Large intestine (tissue), 3 donors: Measurements from ENCODE around the gene CHRNA1. TPM values are rescaled to one million over a fixed set of nuclear protein-coding genes. Genes with fewer than 3 reads are reported as not detected.
A peak's percentile ranks its signal among the peaks of the same experiment; 100 is the strongest.

Experiments
- DNase-seq, 2 donors: peaks; one replicate each; pipeline versions ENCODE4 v3.0.0 to v3.0.0-alpha.2; 2013
- H3K27ac ChIP-seq: one replicate; pipeline ENCODE4 v1.5.1; 2013; ENCODE audit warnings: low read length
- H3K27me3 ChIP-seq: 2 replicates; pipeline ENCODE4 v1.6.1; 2013; ENCODE audit warnings: low read length; ENCODE audit not compliant: control insufficient read depth, insufficient read depth
- H3K36me3 ChIP-seq: 2 replicates; pipeline ENCODE4 v1.6.1; 2013; ENCODE audit warnings: low read length; ENCODE audit not compliant: control insufficient read depth, insufficient read depth
- H3K4me1 ChIP-seq: one replicate; pipeline ENCODE4 v1.6.1; 2013; ENCODE audit warnings: low read length; ENCODE audit not compliant: control insufficient read depth, insufficient read depth
- H3K4me3 ChIP-seq: one replicate; pipeline ENCODE4 v1.5.1; 2013; ENCODE audit warnings: low read length
- H3K9me3 ChIP-seq: one replicate; pipeline ENCODE4 v1.6.1; 2013; ENCODE audit warnings: mild to moderate bottlenecking, low read depth, low read length, moderate library complexity; ENCODE audit not compliant: control insufficient read depth
- WGBS: methylation state at CpG from one replicate; pipeline ENCODE4 v1.1.5; 2013; ENCODE audit warnings: low lambda C conversion rate; ENCODE audit not compliant: insufficient coverage; 5-methylcytosine and 5-hydroxymethylcytosine counted together
- polyA plus RNA-seq: library from polyadenylated mRNA; unstranded; fragments of 120-200 nt; gene quantifications from one replicate; pipeline ENCODE4 v1.2.1, GENCODE V29; 2013

Gene CHRNA1
- polyA plus RNA-seq, 1 donor, result 0.57 TPM

DNA sequence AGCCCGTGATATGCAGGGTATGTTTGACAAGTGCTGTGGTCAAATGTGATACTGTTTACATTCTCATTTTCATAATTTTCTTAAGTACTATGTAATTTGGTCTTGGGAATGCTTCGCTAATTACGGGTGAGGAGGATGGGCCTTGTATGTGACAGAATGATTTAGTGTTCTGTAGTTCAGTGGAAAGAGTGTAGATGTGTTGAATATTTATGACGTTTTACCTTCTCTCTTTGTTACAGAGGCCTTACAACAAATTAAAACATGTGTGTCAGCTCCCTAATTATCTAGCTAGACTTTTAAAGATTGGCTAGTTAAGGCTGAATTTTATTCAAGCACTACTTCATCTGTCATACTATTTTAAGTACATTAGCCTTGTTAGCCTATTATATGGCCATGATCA, 10.6 kb upstream of the CHRNA1 start:
- DNase-seq, result no peak
- Histone ChIP-seq H3K27me3 (no peaks in the 10 kb centered on the region), H3K27ac (no peak overlapping the region), H3K4me3 (no peak overlapping the region), H3K36me3 (no peaks in the 10 kb centered on the region), H3K9me3 (no peaks in the 10 kb centered on the region), H3K4me1 (no peaks in the 10 kb centered on the region)
- WGBS, result 62% methylated on average over 2 of the region's 4 CpGs

DNA sequence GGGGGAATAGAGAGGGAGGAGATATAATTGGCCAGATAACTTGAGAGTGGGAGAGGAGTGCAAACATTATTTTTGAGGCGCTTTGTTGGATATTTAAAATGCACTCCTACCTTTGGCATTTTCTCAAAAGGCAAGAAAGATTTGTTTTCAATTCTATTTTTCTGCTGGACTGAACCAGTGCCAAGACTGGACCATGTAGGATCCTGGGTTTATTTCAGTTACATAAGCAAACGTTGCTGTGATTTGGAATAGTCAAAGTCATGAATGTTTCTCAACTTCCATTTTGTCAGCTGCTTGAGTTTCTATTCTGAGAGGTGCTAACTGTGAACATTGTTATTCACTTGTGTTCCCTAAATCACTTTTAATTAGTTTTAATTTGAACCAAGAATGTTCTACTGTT, 8.9 kb upstream of the CHRNA1 start:
- Histone ChIP-seq H3K9me3 (no peaks in the 10 kb centered on the region), H3K36me3 (no peaks in the 10 kb centered on the region), H3K27me3 (no peaks in the 10 kb centered on the region), H3K27ac (no peak overlapping the region), H3K4me1 (no peaks in the 10 kb centered on the region), H3K4me3 (no peak overlapping the region)
- DNase-seq, result no peak
- WGBS, result no CpG with 5 or more reads among the region's 2 CpGs

DNA sequence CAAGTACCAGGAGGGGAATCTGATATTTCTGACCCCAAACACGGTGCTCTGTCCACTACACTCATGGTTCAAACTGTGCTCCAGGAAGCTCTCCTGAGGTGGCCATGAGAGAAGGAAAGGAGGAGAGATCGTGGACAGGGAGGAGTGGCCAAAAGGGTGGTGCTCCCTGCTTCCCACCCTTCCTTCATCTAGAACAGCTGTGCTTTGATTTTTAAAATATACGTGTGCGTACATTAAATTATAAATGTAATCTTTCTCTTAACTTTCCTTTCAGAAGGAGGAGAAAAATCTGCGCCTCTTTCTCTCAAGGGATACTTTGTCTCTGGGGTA, 8.2 kb upstream of the CHRNA1 start:
- Histone ChIP-seq H3K9me3 (no peaks in the 10 kb centered on the region), H3K4me3 (no peak overlapping the region), H3K27me3 (no peaks in the 10 kb centered on the region), H3K4me1 (no peaks in the 10 kb centered on the region), H3K27ac (no peak overlapping the region), H3K36me3 (no peaks in the 10 kb centered on the region)
- 100% methylated on average over 1 of the region's 5 CpGs for WGBS
- no peak for DNase-seq

DNA sequence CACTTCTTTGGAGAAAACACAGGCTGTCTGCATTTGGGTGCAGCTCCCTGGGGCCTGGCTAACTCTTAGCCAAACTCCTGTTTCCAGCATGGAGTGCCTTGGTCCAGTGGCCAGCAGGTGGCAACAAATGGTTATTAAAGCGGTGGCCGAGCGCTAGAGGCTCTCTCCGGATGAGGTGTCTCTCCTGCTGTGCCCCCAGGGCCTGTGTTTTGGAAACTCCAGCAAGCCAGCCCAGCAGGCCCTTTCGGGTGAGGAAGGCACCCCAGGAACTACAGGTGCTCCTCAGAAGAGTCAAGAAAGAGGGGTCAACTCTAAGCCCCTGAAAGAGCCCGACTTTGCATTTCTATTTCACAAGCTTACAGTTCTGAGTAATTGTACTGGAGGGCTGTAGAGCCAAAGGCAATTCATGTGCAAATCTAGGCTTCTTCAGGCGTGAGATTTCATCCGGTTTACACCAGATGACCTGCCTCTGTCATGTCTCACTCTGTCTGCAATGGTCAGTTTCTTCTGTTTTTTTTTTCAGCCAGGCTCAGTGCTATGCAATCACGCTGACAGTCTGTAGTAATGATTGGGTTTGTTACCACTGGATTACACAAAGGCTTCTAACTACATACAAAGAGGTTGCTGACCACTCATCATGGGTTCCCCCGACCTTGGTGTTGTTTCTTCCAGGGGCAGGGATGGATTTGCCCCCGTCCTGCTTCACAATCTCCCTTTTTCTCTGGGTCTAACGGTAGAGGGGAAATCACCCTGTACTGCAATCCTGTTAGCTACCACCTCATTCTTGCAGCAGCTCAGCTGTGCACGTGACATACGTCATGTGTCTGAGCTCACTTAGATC, 7.6 kb upstream of the CHRNA1 start:
- H3K4me1 ChIP-seq, result no peaks in the 10 kb centered on the region
- no CpG with 5 or more reads among the region's 14 CpGs for WGBS
- DNase-seq, result peak; percentile 45 to 46
- no peak overlapping the region for H3K27ac ChIP-seq
- H3K4me3 ChIP-seq, result no peak overlapping the region
- no peaks in the 10 kb centered on the region for H3K9me3 ChIP-seq
- H3K36me3 ChIP-seq, result no peaks in the 10 kb centered on the region
- no peaks in the 10 kb centered on the region for H3K27me3 ChIP-seq

DNA sequence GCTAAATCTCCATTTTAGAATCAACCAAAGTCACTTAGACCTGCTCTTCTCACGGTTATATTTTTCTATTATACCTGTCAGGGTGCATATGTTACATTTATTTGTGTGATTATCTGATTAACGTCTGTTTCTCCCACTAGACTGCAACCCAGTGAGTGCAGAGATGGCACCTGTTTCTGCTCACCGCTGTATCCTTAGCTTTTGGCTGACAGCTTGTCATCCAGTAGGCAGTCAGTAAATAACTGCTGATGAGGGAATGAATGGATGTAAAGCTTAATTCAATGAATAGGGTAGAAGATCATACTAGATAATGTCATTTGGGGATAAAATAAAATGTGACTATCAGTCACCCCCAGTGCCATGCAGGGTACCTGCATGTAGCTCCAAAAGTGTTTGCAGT, 6.9 kb upstream of the CHRNA1 start:
- Histone ChIP-seq H3K27ac (no peak overlapping the region), H3K27me3 (no peaks in the 10 kb centered on the region), H3K4me3 (no peak overlapping the region), H3K36me3 (no peaks in the 10 kb centered on the region), H3K9me3 (no peaks in the 10 kb centered on the region), H3K4me1 (no peaks in the 10 kb centered on the region)
- whole genome bisulfite sequencing, result 43% methylated on average over 1 of the region's 3 CpGs
- no peak for DNase-seq

GRCh38 chr2:174768557-174768956, 4.3 kb upstream of the CHRNA1 start:
- H3K4me3 ChIP-seq, result no peak overlapping the region
- WGBS, result 80% methylated on average over 2 of the region's 9 CpGs
- no peaks in the 10 kb centered on the region for H3K36me3 ChIP-seq
- no peaks in the 10 kb centered on the region for H3K9me3 ChIP-seq
- DNase-seq, result no peak
- H3K27ac ChIP-seq, result no peak overlapping the region
- no peaks in the 10 kb centered on the region for H3K4me1 ChIP-seq
- no peaks in the 10 kb centered on the region for H3K27me3 ChIP-seq

- no peak overlapping the region for H3K27ac ChIP-seq
- no peaks in the 10 kb centered on the region for H3K27me3 ChIP-seq
- 100% methylated on average over 1 of the region's 1 CpG for WGBS
- no peak for DNase-seq
- H3K4me1 ChIP-seq, result no peaks in the 10 kb centered on the region
- no peaks in the 10 kb centered on the region for H3K36me3 ChIP-seq
- no peak overlapping the region for H3K4me3 ChIP-seq
- H3K9me3 ChIP-seq, result no peaks in the 10 kb centered on the region
These were observed 2.0 kb upstream of the CHRNA1 start for GRCh38 chr2:174766271-174766670.

DNA sequence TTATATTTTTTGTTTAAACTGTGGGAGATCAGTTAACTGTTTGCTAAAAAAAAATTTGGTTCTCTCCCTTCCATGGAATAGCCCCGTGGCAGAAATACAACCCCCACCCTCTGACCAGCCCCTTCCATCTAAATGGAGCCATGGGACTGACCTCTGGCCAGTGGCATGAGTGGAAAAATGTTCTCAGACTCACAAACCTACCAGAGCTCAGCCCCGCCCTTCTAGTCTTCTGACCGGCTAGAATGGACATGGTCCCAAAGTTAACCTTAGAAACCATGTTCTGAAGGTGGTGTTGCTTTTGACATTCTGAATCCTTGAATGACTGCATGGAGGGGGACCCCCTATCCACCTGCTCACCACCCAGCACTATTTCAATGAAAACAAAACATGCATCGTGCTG, 1.3 kb upstream of the CHRNA1 start:
- H3K36me3 ChIP-seq, result no peaks in the 10 kb centered on the region
- no CpG with 5 or more reads among the region's 4 CpGs for WGBS

GRCh38 chr2:174763780-174764179, 492 bp downstream of the CHRNA1 start:
- Histone ChIP-seq H3K4me3 (no peak overlapping the region), H3K9me3 (no peaks in the 10 kb centered on the region), H3K27me3 (no peaks in the 10 kb centered on the region), H3K27ac (no peak overlapping the region), H3K4me1 (no peaks in the 10 kb centered on the region), H3K36me3 (no peaks in the 10 kb centered on the region)
- no peak for DNase-seq
- WGBS, result no CpG with 5 or more reads among the region's 4 CpGs

More for the DNA sequence above, 1.3 kb upstream of the CHRNA1 start:
- DNase-seq, result no peak
- Histone ChIP-seq H3K27ac (no peak overlapping the region), H3K4me1 (no peaks in the 10 kb centered on the region), H3K27me3 (no peaks in the 10 kb centered on the region), H3K9me3 (no peaks in the 10 kb centered on the region), H3K4me3 (no peak overlapping the region)

DNA sequence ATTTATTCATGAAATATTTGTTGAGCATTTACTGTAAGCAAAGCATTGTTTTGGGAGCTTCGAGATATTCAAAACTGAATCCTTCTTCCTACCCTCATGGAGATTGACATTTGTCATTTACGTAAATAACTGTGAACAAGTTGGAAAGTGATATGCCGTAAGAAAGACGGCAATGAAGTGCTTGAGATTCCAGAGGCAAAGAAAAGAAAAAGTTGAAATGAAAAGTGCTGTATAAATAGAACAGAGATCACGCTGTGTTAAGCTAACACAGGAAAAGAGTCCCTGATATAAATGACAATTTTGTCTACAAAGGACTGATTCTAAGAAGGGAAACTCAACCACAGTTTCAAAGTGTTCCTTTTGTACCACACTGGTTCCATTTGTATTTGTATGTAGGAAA, 1.8 kb downstream of the CHRNA1 start:
- Histone ChIP-seq H3K9me3 (no peaks in the 10 kb centered on the region), H3K36me3 (no peaks in the 10 kb centered on the region), H3K27ac (no peak overlapping the region), H3K4me1 (no peaks in the 10 kb centered on the region), H3K27me3 (no peaks in the 10 kb centered on the region), H3K4me3 (no peak overlapping the region)
- WGBS, result 80% methylated on average over 5 of the region's 5 CpGs
- no peak for DNase-seq

GRCh38 chr2:174761837-174762236, 2.4 kb downstream of the CHRNA1 start:
- no peak overlapping the region for H3K27ac ChIP-seq
- H3K4me3 ChIP-seq, result no peak overlapping the region
- H3K27me3 ChIP-seq, result no peaks in the 10 kb centered on the region
- no peak for DNase-seq
- no peaks in the 10 kb centered on the region for H3K36me3 ChIP-seq
- no peaks in the 10 kb centered on the region for H3K4me1 ChIP-seq
- no peaks in the 10 kb centered on the region for H3K9me3 ChIP-seq
